ENCODE data around the gene TRIM72.
"Not testable (repeated sequence)": the region's sequence is repeated elsewhere in the genome, so short reads cannot be mapped to it uniquely, and the experiment has no call there.

The TRIM72 gene

DNA sequence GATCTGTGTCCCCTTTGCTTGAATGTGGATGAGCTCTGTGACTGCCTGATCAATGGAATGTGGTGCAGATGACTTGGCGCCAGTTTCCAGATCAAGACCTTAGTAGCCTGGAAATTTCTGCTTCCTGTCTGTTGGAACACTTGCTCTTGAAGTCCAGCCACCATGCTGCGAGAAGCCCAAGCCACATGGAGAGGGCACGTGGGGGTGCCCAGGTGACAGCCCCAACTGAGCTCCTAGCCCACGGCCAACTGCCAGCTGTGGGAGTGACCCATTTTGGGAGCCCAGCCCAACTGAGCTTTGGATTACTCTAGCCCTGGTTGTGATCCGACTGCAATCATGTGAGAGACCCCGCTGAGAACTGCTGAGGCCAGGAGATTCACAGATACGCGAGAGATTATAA lies 42.5 kb downstream of the TRIM72 start:
- DNase-seq (ENCODE audit: low read depth in 2 of 2), result no peak

DNA sequence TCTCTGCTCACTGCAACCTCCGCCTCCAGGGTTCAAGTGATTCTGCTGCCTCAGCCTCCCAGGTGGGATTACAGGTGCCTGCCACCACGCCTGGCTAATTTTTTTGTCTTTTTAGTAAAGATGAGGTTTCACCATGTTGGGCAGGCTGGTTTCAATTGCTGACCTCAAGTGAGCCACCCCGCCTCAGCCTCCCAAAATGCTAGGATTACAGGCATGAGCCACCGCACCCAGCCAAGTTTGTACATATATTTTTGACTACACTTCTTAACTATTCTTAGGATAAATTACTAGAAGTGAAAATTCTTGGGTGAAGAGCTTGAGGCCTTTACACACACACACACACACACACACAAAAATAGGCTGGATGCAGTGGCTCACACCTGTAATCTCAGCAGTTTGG lies 44.4 kb downstream of the TRIM72 start:
- DNase-seq (ENCODE audit: low read depth in 2 of 2), result no peak

DNA sequence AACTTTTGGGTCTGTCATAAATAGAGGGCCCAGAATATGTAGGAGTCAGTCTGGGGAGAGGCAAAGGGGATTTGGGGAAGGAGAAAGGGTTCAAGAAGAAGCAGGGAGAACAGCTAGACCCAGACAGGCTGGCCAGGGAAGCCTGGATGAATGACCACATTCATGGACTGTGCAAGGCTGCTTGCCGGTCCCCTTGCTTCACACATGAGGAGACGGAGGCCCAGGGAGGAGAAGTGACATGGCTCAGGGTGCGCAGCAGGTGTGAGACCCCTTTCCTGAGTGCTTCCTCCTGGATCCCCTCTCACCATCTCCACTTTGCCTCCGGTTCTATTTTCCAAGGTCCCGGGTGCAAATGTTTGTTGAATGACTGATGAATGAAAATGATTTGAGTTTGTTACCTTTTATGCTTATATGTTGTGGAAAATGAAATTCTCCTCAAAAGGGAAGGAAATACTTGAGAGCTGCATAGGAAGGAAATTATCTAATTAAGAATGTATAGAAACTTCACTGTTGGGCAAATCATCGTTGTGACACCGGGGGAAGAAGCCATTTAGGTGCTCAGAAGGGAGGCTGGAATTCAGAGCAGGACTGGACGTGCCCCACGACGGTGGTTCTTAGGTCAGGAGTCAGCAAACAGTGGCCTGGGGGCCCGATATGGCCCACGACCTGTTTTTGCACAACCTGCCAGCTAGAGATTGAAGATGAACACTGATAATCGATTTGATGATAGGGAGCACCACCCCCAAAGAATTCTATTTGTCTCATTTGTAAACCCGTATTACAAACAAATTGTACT lies 46.4 kb downstream of the TRIM72 start:
- DNase-seq (ENCODE audit: low read depth in 2 of 2), result no peak

DNA sequence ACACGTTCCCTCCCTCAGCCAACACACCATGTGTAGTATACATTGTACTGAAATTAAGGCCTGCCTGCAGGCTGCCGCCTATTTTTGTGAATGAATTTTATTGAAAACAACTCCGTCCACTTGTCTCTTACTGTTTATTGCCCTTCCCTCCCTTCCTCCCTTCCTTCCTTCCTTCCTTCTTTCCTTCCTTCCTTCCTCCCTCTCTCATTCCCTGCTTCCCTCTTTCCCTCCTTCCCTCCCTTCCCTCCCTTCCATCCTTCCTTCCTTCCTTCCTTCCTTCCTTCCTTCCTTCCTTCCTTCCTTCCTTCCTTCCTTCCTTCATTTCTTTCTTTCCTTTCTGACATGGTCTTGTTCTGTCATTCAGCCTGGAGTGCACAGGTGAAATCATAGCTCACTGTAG lies 48.2 kb downstream of the TRIM72 start:
- DNase-seq (ENCODE audit: low read depth in 2 of 2), result no peak

DNA sequence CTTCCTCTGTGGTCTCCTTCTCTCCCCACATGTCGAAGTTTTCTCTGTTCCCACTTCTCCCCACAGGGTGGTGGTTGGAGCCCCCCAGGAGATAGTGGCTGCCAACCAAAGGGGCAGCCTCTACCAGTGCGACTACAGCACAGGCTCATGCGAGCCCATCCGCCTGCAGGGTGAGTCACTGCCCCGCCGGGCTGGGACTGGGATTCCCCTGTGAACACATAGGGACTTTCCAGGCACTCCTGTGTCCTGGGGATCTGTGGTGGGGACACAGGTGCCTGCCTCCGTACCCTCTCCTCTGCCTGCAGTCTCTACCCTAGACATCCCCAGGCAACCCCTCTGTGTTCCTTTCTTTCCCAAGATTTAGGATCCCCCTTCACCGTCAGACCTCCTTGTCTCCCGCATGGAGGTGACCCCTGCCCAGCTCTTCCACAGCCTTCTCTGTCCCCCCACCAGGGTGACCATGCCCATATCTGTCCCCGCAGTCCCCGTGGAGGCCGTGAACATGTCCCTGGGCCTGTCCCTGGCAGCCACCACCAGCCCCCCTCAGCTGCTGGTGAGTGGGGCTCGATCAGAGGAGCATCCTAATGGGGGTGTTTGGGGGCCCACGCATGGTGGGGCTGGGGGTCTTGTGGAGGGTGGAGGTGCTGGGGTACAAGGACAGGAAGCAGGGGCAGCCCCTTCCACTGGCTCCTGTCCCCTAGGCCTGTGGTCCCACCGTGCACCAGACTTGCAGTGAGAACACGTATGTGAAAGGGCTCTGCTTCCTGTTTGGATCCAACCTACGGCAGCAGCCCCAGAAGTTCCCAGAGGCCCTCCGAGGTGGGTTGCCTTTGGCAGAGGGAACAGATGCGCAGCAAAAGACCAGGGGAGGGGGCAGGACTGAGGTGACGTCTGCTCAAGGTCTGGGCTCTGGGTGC lies 51.7 kb downstream of the TRIM72 start:
- DNase-seq (ENCODE audit: low read depth in 2 of 2), result peak; percentile 39 to 48

DNA sequence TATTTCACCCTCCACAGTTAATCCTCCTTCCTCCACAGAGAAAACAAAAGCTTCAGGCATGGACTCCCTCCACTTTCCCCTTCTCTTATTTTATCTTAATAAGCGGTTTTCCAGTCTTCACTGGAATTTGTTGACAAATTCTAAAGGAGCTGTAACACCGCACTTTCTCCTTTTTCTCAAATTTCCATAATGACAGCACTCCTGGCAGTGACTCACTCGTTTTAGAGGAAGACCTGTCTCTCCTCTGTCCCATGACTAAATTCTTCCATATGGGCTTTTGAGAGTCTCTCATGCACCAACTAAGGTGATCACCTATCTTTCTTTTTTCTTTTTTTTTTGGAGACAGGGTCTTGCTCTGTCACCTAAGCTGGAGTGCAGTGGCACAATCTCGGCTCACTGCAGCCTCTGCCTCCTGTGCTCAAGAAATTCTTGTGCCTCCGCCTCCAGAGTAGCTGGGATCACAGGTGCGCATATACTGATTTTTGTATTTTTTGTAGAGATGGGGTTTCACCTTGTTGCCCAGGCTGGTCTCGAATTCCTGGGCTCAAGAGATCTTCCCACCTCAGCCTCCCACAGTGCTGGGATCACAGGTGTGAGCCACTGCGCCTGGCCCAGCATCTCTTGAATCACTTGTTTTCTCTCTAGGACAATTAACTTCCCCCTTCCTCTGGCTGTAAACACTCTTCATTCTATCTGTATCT lies 53.6 kb downstream of the TRIM72 start:
- no peak for DNase-seq (ENCODE audit: low read depth in 2 of 2)

DNA sequence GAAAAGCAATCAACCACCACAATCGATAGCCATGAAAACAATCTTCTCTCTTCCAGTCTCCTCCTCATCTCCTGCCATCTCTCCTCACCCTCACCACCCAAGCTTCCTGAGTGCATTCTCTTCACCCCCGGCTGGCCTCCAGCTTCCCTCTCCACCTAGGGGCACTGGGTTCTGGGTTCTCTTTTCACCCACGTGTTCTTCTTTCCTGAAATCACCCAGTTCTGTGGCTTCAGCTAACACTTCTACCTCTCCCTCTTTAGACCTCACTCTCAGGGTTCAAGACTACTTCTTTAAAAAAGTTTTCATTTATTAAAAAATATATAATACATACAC lies 54.1 kb downstream of the TRIM72 start:
- no peak for DNase-seq (ENCODE audit: low read depth in 2 of 2)

DNA sequence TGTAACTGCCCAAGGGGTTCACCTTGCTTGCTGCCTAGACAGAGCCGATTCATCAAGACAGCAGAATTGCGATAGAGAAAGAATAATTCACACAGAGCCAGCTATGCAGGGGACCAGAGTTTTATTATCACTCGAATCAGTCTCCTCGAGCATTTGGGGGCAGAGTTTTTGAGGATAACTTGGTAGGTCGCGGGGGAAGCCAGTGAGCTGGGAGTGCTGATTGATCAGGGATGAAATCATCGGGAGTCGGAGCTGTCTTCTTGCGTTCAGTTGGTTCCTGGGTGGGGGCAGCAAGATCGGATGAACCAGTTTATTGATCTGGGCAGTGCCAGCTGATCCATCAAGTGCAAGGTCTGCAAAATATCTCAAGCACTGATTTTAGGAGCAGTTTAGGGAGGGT lies 55.0 kb downstream of the TRIM72 start:
- DNase-seq (ENCODE audit: low read depth in 2 of 2), result no peak

DNA sequence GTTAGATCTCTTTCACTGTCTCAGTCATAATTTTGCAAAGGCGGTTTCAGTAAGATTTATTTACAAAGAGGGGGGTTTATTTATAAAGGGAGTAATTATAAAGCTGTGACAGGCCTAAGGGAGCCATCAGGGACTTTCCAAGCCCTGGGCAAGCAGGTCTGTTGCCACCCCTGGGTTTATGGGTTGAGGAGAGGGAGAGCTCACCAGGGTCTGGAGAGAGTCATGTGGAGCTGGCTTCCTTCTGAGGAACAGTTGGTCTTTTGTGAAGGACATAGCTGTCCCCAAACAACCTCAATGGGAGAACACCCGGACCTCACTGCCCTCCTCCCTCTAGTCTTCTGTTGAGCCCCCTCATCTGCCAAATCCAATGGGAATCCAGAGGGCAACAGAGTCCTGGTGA lies 55.6 kb downstream of the TRIM72 start:
- no peak for DNase-seq (ENCODE audit: low read depth in 2 of 2)

DNA sequence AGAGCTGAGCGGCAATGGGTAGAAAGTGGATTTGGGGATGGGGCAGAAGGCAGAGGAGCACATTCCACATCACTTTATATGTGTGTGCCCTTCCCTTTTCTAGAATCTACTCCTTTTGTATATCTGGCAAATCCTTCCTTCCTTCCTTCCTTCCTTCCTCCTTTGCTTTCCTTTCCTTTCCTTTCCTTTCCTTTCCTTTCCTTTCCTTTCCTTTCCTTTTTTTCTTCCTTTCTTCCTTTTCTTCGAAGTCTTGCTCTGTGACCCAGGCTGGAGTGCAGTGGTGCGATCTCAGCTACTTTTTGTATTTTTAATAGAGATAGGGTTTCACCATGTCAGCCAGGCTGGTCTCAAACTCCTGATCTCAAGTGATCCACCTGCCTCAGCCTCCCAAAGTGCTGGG lies 56.1 kb downstream of the TRIM72 start:
- DNase-seq (ENCODE audit: low read depth in 2 of 2), result not testable (repeated sequence)

DNA sequence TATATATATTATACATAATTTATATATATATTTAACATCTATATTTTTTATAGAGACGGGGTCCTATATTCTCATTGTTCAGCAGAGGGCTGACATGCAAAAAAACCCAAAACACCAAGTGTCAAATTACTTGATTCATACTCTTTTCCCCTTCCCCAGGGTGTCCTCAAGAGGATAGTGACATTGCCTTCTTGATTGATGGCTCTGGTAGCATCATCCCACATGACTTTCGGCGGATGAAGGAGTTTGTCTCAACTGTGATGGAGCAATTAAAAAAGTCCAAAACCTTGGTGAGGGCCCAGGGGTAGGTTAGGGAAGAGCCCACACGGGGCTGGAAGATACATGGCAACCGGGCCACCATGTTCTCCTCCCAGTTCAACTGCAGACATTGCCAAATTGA lies 56.9 kb downstream of the TRIM72 start:
- DNase-seq (ENCODE audit: low read depth in 2 of 2), result no peak

DNA sequence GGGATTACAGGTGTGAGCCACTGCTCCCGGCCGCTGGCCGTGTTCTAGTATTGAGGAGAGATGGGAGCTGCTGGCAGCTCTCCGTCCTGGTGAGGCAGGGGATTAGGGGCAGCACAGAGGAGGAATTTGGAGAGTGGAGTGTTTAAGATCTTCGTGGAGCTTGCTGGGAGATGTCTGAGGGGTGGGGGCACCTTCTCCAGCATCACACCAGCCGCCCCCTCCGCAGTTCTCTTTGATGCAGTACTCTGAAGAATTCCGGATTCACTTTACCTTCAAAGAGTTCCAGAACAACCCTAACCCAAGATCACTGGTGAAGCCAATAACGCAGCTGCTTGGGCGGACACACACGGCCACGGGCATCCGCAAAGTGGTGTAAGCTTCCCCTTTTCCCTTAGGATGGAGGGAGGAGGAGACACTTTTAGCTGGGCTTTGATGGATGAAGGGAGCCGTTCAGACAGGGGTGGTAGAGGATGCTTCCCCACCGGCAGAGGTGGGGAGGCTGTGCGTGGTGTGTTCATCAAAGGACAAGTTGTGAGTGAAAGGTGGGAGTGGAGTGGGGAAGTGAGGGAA lies 57.8 kb downstream of the TRIM72 start:
- DNase-seq (ENCODE audit: low read depth in 2 of 2), result no peak

DNA sequence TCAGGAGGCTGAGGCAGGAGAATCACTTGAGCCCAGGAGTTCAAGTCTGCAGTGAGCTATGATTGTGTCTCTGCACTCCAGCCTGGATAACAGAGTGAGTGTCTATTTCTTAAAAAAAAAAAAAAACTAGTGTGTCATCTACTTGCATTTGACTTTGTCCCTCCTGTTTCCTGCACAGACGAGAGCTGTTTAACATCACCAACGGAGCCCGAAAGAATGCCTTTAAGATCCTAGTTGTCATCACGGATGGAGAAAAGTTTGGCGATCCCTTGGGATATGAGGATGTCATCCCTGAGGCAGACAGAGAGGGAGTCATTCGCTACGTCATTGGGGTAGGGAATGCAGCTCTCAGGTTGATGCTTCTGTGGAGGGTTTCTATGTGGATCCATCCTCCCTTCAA lies 59.3 kb downstream of the TRIM72 start:
- DNase-seq (ENCODE audit: low read depth in 2 of 2), result no peak

DNA sequence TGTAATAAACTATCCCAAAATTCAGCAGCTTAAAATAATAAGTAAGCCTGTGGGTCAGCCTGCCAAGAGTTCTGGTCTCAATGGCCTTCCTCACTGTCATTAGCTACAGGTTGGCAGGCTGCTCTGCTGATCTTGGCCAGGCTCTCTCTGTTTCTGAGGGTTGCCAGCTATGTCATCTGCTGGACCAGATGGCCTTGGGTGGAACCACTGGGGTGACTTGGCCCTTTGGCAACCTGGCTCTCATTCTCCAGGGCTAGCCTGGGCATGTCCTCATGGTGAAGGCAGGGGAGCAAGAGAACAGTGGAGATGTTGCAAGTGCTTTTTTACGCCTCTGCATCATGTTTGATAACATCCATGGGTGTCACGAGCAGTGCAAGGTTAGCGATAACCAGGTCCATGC lies 59.8 kb downstream of the TRIM72 start:
- DNase-seq (ENCODE audit: low read depth in 2 of 2), result no peak

DNA sequence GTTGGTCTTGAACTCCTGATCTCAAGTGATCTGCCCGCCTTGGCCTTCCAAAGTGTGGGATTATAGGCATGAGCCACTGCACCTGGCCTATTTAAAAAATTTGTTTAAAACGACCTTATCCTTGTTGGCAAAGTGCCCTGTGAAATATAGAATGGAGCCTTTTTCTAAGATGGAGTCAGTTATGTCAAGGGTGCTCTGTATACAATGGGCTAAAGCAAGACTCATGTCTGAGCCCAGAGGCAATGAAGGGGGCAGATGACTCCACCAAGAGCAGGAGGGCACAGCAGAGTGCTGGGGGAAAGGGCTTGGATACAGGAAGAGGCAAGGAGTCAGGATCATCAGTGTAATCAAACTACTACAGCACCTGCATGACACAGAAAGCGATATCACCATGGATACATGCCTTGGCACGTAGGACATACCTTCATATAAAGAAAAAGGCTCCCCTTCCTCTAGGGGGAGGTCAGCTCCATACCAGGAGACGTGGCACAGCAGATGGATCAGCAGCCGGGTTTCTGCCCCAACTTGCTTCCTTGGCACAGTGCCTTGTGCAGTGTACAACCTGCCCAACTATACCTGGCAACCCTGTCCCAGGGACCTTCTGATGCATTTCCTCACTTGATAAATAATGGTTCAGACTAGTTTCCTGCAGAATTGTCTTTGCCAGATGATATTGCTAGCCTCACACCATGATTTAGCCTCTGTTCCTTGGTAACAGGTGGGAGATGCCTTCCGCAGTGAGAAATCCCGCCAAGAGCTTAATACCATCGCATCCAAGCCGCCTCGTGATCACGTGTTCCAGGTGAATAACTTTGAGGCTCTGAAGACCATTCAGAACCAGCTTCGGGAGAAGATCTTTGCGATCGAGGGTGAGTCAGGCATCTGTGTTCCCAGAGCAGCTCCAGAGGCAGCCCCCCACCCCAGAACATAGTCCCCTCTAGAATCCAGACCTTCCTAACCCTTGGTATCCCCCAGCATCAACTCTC lies 61.2 kb downstream of the TRIM72 start:
- DNase-seq (ENCODE audit: low read depth in 2 of 2), result no peak

DNA sequence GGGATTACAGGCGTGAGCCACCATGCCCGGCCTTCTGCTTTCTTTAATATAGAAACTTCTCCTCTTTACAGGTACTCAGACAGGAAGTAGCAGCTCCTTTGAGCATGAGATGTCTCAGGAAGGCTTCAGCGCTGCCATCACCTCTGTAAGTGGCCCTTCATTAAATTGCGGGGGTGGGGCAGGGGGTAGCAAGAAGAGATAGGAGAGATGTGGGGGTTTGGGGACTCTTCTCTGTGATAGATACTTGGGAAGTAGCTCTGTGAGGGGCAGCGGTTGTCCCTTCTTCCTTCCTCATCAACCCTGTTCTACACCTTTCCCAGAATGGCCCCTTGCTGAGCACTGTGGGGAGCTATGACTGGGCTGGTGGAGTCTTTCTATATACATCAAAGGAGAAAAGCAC lies 62.7 kb downstream of the TRIM72 start:
- no peak for DNase-seq (ENCODE audit: low read depth in 2 of 2)

DNA sequence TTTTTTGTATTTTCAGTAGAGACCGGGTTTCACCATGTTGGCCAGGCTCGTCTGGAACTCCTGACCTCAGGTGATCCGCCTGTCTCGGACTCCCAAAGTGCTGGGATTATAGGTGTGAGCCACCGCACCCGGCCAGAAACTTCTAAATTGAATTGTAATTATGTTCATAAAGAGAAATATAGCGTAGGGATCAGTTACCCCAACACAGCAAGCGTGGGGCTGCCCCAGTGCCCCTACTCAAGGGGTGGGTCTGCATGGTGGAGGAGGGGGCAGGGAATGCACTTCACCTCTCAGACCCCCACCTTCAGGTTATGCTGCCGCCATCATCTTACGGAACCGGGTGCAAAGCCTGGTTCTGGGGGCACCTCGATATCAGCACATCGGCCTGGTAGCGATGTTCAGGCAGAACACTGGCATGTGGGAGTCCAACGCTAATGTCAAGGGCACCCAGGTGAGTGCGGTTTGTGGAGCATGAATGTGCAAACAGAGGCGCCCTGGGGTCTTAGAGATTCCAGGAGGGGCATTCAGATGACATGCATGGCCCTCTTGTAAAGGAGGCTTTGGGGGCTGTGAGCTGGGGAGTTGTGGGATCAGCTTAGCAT lies 63.8 kb downstream of the TRIM72 start:
- no peak for DNase-seq (ENCODE audit: low read depth in 2 of 2)

DNA sequence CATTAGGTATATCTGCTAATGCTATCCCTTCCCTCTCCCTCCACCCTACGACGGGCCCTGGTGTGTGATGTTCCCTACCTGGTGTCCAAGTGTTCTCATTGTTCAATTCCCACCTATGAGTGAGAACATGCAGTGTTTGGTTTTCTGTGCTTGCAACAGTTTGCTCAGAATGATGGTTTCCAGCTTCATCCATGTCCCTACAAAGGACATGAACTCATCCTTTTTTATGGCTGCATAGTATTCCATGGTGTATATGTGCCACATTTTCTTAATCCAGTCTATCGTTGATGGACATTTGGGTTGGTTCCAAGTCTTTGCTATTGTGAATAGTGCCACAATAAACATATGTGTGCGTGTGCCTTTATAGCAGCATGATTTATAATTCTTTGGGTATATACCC lies 64.9 kb downstream of the TRIM72 start:
- not testable (repeated sequence) for DNase-seq (ENCODE audit: low read depth in 2 of 2)

All from stimulated activated CD8-positive, alpha-beta memory T cell treated with anti-CD3 and anti-CD28 coated beads, Interleukin-2, amount 100 ng/mL, for 1 hour (primary cell).